K562 (cell line): ENCODE results near the gene ZNF213. TPM values are rescaled to one million over a fixed set of nuclear protein-coding genes. Genes with fewer than 3 reads are reported as not detected.

Experiments used
- CC2D1A ChIP-seq: fragments of 450-650 bp; IDR thresholded peaks from 2 replicates; pipeline ENCODE4 v1.6.1; 2017; ENCODE audit warnings: mild to moderate bottlenecking
- ELF1 ChIP-seq: fragments of 200-800 bp; sonication (Bioruptor generic); IDR thresholded peaks from 2 replicates; pipeline ENCODE4 v1.6.1; 2016; ENCODE audit warnings: missing genetic modification characterization, missing compliant biosample characterization
- ERF ChIP-seq: fragments of 450-650 bp; formaldehyde crosslinking; IDR thresholded peaks from 2 replicates; pipeline ENCODE4 v1.4.0; 2020; ENCODE audit warnings: mild to moderate bottlenecking, mixed read lengths
- MTA3 ChIP-seq: fragments of 450-650 bp; formaldehyde crosslinking; IDR thresholded peaks from 2 replicates; pipeline ENCODE4 v1.6.1; 2017; ENCODE audit warnings: mild to moderate bottlenecking, borderline replicate concordance
- REST ChIP-seq, 2 experiments: fragments of 450-650 bp; formaldehyde crosslinking in 1 of 2; IDR thresholded peaks; 2 replicates each; pipeline versions ENCODE4 v1.4.0 to v1.6.1; 2014 to 2020; ENCODE audit warnings: mild to moderate bottlenecking in 2 of 2, borderline replicate concordance in 1 of 2, low read depth in 1 of 2
- TFAM ChIP-seq: fragments of 250-450 bp; sonication (Bioruptor Pico); conservative IDR thresholded peaks from 2 replicates; pipeline ENCODE4 v1.5.0; 2021; ENCODE audit warnings: mild to moderate bottlenecking, moderate library complexity
- ZBTB33 ChIP-seq: sonication (generic); formaldehyde crosslinking; IDR thresholded peaks from 2 replicates; pipeline ENCODE4 v1.8.1; 2023; ENCODE audit warnings: mild to moderate bottlenecking, missing genetic modification reagents
- ZKSCAN1 ChIP-seq: fragments of 150-350 bp; IDR thresholded peaks from 2 replicates; pipeline ENCODE4 v1.6.1; 2016; ENCODE audit warnings: low read depth, low read length
- ZSCAN32 ChIP-seq: fragments of 450-650 bp; formaldehyde crosslinking; IDR thresholded peaks from 2 replicates; pipeline ENCODE4 v1.4.0; 2020; ENCODE audit warnings: mild to moderate bottlenecking, moderate library complexity
- polyA plus RNA-seq, 8 experiments: library from polyadenylated mRNA; depleted of rRNA in 4 of 8; stranded (reverse) in 5 of 8; unstranded in 3 of 8; fragments of >200 nt; fragmentation: Nextera tagmentation in 2 of 8; fragmentation: Illumina TruSeq in 1 of 8; extraction: Ambion mirVana in 2 of 8; extraction: Trizol in 1 of 8; gene quantifications; 2 replicates each; pipeline versions ENCODE4 v1.2.1 to v1.2.3, GENCODE V29; 2011 to 2014; ENCODE audit warnings: inconsistent platforms in 1 of 8, missing spikeins in 1 of 8
- total RNA-seq, 7 experiments: library from RNA; depleted of rRNA in 6 of 7; stranded (reverse); fragments of >200 nt in 6 of 7; fragmentation: Illumina TruSeq in 2 of 7; extraction: Trizol in 2 of 7; gene quantifications; 2 replicates each; pipeline versions ENCODE4 v1.2.1 to v1.2.3, GENCODE V29; 2011 to 2021; ENCODE audit warnings: low replicate concordance in 1 of 7

ZNF213 gene
- total and polyA plus RNA-seq, 9 of the 15 experiments (the other 6 are each of a cell fraction or from before 2014, with no cell fraction given): 0.49 to 10.0 (median 1.8) TPM

GRCh38 chr16:3150346-3151218 is 15.8 kb downstream of the ZNF213 start (continued):
- peak; percentile 58; the same call in 1 of the 2 replicates for TF ChIP-seq ZBTB33 (CRISPR knock-in tag)
- no peak for TF ChIP-seq TFAM (CRISPR knock-in tag)
- no peak for TF ChIP-seq ERF (CRISPR knock-in tag)
- TF ChIP-seq ZSCAN32 (CRISPR knock-in tag): no peak
- peak; percentile 71; the same call in 1 of the 2 replicates for TF ChIP-seq ZKSCAN1
- TF ChIP-seq REST (IDR thresholded peaks at IDR 0.05; ENCODE audit: borderline replicate concordance): no peak; the same call in 1 of the 2 replicates
- TF ChIP-seq REST (CRISPR knock-in tag; IDR thresholded peaks at IDR 0.05; ENCODE audit: low read depth): no peak
- TF ChIP-seq ELF1 (tag): no peak
- TF ChIP-seq MTA3: peak; percentile 54; the same call in 1 of the 2 replicates
- no peak for TF ChIP-seq CC2D1A
